ENCODE results near the gene RAB3IL1.

The RAB3IL1 gene

GRCh38 chr11:61899146-61899841, 18.1 kb downstream of the RAB3IL1 start (continued):
- peak; percentile 95 for TF ChIP-seq ZNF692 (tag by site-specific recombination; IDR thresholded peaks at IDR 0.05)
- TF ChIP-seq ZNF148 (tag by site-specific recombination; IDR thresholded peaks at IDR 0.05; ENCODE audit: borderline replicate concordance), result no peak
- TF ChIP-seq ZNF580 (tag by site-specific recombination; IDR thresholded peaks at IDR 0.05), result no peak
- TF ChIP-seq ZNF510 (tag by site-specific recombination; IDR thresholded peaks at IDR 0.05; ENCODE audit: insufficient replicate concordance), result no peak
- TF ChIP-seq ZNF19 (tag by site-specific recombination; IDR thresholded peaks at IDR 0.05; ENCODE audit: low read depth), result no peak
- no peak for TF ChIP-seq GFI1B (tag by site-specific recombination; IDR thresholded peaks at IDR 0.05)
- TF ChIP-seq BCL6B (tag by site-specific recombination; IDR thresholded peaks at IDR 0.05), result no peak
- no peak for TF ChIP-seq ZNF362 (tag by site-specific recombination; IDR thresholded peaks at IDR 0.05)
- TF ChIP-seq ZNF629 (tag by site-specific recombination; IDR thresholded peaks at IDR 0.05), result 0 out of 2 replicates have a peak, but pooled peaks have one; percentile 15
- no peak for TF ChIP-seq PRDM4 (tag by site-specific recombination; IDR thresholded peaks at IDR 0.05)
- TF ChIP-seq ZNF311 (tag by site-specific recombination; IDR thresholded peaks at IDR 0.05; ENCODE audit: borderline replicate concordance), result no peak
- TF ChIP-seq ZNF639 (tag by site-specific recombination; IDR thresholded peaks at IDR 0.05), result no peak
- no peak for TF ChIP-seq ZNF146 (tag by site-specific recombination; IDR thresholded peaks at IDR 0.05)
- TF ChIP-seq ZNF660 (tag by site-specific recombination; IDR thresholded peaks at IDR 0.05), result 0 out of 2 replicates have a peak, but pooled peaks have one; percentile 20
- no peak for TF ChIP-seq ZNF26 (tag by site-specific recombination; IDR thresholded peaks at IDR 0.05)
- no peak for TF ChIP-seq KLF1 (tag by site-specific recombination; IDR thresholded peaks at IDR 0.05)
- no peak for TF ChIP-seq ZNF121 (tag by site-specific recombination; IDR thresholded peaks at IDR 0.05)
- TF ChIP-seq ZFP41 (tag by site-specific recombination; IDR thresholded peaks at IDR 0.05; ENCODE audit: borderline replicate concordance), result no peak
- no peak for TF ChIP-seq ATF2 (tag by site-specific recombination; IDR thresholded peaks at IDR 0.05; ENCODE audit: low read depth)
- peak; percentile 76 for TF ChIP-seq GLIS1 (tag by site-specific recombination; IDR thresholded peaks at IDR 0.05)
- no peak for TF ChIP-seq OVOL3 (tag by site-specific recombination; IDR thresholded peaks at IDR 0.05)
- TF ChIP-seq SP2 (tag by site-specific recombination; IDR thresholded peaks at IDR 0.05), result no peak
- no peak for TF ChIP-seq PBX3 (CRISPR knock-in tag; IDR thresholded peaks at IDR 0.05)
